GM21786 (cell line): ENCODE measurements around the gene USF1.
A peak's percentile ranks its signal among the peaks of the same experiment; 100 is the strongest.
"Not testable (repeated sequence)": the region's sequence is repeated elsewhere in the genome, so short reads cannot be mapped to it uniquely, and the experiment has no call there.

Experiments
- ATAC-seq: cut with Tn5 transposase; IDR thresholded peaks from one replicate; pipeline ENCODE4 v1.9.1; 2021; ENCODE audit not compliant: unreplicated experiment

Gene USF1

DNA sequence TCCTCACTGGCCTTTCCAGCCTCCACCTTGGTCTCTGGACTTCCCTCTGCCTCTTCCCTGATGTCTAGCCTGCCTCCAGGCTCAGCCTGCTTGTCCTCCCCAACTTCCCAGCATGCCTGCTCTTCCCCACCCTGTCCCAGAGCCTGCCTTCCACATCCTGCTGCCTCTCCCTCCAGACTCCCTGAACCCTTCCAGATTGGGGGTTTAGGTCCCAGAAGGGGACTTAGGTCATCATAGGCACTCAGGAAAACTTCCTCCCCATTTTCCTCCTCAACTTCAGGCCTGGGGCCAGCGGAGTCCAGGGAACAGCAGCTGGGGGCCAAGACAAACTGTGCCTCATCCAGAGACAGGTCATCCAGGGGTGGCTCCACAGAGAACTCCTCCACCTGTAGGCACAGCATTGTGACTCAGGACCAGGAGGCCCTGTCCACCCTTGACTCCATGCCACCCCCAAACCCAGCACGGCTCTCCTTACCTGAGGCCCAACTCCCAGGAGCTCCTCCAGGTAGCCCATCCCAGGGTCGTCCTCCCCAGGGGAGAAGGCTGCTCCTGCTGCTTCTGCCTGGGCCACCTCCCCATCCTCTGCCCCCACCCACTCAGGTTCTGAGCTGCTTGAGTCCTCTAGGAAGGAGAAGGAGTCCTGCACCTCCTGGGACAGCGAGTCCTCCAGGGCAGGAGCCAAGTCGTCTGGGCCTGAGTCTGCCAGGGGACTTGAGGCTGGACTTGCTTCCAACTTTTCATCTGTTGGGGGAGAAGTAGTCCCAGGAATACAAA is 3.4 kb upstream of the USF1 start:
- no peak for ATAC-seq

DNA sequence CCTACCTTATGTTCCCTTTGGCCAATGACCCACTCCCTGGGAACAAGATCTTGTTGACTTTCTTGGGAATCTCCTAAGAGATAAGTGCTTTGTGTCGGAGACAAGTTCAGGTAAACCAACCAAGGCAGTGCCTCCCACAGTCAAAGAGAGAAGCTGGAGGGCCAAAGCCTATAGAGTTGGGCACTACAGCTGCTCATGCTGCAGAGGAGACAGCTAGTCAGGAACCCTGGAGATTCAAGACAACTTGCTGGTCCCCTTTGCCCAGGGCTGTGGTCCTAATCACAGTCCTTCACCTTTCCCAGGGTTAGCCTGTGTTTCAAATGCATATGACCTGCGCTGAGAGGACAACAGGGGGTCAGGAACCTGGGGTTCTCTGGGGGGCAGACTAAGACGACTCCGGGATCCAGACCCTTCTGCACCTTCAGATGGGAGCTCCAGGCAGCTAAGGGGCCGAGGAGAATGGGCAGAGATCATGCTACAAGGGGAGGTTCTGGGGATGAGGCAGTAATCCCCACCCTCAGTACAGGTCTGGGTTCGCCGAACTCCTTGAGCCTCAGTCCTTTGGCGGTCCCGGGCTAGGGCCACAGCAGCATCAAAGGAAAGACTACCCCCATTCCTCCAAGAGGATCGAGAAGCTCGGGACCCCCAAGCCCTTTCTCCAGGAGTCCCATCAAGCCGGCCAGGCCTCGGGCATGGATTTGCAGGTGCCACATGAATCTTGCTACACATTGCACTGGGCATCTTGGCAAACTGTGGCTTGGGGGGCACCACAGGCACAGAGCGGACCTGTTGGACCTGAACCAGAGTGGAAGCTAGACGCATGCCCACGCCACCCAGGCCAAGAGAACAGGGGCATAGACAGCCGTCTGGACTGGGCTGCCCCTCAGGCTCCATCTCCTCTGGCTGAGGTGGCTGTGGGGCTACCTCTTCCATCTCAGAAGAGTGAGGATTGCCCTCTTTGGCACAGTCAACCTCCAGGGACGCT is 2.0 kb upstream of the USF1 start:
- no peak for ATAC-seq

DNA sequence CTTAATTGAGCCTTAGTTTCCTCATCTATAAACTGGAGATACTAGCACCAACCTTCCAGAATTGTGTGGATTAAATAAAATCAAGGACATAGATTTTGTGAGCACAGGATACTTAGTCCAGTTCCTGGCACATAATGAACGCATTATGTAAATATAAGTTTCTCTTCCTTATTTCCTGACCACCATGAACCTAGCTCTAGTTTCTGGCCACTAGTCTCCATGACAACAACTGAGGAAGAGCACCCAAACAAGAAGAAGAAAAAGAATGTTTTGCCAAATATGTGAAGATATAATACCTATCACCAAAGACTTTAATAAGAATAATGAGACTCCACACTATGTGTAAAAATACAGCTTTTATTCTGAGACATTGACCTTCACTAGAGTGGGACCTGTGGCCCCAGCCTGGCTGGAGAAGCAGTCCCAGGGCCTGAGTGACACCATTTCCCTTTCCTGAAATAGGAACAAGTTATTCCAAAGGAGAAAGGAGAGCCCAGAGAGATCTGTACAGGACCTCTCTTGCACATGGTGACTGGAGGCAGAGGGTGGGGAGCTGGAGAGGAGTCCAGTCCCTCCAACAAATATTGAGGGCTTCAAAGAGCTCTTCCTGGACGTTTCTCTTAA is 940 bp upstream of the USF1 start:
- peak; percentile 41 for ATAC-seq

DNA sequence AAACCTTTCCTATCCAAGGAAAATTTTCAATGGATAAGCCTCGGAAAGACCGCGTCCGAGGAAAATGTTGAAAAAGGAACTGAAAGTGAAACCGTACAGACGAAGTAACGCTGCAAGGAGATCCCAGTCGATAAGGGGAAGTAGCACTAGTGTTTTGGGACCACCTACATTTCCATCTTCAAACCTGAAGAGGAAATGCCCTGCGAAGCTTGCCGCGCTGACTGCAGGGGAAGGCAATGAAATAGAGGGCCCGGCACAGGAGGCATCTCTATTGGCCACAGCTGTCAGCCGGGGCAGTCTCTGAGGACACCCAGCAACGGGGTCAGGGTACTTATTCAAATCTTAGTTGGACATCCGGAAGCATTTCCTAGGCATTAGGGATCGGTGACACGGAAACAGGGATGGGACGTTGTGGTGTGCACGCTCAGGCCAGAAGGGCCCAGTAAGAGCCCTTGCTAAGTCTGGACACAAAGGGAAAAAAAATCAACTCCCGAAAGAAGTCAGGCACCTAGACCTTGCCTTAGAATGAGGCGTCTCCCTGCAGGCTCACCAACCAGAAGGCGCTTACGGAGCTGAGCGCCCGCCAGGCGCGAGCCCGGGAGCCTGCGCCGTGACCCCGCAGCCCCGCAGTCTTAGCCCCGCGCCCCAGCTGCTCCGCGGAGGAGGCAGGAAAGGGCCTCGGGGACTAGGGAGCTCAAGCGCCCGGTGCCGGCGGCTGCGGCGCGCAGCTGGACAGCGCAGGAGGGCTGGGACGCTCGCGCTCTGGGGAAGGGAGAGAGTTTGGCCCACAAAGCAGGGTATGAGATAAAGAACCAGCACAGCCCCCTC is 655 bp downstream of the USF1 start:
- ATAC-seq, result peak; percentile 39

DNA sequence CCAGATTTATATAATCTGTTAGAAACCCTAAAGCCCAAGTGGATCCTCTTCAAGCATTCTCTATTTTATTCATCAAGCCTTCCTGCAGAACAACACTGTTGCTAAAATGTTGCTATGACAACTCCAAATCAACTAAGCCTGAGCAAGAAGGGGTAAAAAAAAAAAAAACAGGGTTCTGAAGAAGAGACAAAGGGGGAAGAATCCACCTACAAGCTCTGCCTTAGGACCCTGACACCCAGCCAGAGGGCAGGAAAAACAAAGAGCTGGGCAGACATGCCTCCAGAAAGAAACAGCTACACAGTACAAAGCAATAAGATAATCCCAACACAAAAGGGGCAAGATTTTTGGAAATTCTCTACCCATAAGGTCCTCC is 1.3 kb downstream of the USF1 start:
- no peak for ATAC-seq

DNA sequence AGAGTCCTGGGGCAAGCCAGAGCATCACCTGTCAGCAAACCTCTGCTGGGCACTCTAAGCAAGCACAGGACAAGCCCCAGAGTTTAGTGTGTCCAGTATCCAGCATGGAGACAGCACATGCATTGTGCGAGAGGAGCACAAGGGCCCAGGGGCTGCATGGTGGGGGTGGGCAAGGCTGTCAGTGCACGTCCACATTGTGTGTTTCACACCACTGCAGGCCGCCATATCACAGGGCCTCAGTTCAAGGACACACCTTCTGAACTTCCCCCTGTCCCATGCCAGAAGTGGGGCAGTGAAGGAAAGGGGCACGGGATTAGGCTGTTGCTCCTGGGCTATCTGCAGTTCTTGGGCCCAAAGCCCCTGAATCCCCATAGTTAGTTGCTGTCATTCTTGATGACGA is 6.2 kb downstream of the USF1 start:
- no peak for ATAC-seq

DNA sequence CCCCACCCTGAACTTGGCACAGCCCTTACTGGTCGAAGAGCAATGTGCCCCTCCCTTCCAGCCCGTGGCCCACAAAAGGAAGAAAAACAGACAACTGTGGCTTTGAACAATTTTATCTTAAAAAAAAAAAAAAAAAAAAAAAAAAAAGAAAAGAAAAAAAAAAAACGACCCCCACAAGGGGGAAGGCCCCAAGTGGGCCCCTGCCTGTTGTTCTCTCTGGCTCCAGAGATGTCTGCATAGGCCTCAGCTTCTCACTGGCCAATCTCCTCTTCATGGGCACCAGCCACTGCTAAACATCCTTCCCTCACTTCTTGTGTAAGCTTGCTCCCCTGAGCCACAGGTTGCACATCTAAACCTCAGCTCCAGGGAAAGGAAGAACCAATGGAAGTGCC is 6.6 kb downstream of the USF1 start:
- no peak for ATAC-seq

DNA sequence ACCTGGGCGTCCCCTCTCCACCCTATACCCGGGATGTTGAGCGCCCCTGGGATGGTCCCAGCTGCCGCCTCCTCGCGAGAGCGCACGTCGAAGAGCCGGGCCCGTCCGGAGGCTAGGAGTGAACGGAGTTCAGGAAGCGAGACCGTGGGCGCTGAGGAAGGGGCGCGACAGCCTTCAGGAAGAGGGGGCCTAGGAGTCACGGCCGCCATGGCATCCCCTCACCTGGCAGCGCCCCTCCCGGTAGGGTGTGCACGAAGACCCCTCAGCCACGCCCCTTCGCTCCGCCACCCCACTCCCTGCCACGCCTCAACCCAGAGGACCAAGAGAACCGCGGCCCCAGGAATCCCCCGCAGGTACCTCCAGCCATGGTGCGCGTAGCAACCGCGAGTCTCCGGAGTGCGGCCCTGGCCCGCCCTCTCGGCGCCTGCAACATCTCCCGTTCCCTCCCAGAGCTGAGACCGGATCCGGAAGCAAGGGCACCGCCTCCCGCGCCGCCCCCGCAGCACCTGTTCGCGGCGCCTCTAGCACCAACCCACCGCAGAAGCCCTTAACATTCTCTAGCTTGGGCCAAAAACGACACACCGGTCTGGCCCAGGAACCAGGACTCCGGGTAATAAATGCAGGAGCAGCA is 7.1 kb downstream of the USF1 start, which contains the start of gene TSTD1:
Gene TSTD1, minus strand, starts transcription at position 442 of the 631 bp plus-strand sequence. Its CDS starts 75 bp downstream, at position 367.
- ATAC-seq, result peak; percentile 72

DNA sequence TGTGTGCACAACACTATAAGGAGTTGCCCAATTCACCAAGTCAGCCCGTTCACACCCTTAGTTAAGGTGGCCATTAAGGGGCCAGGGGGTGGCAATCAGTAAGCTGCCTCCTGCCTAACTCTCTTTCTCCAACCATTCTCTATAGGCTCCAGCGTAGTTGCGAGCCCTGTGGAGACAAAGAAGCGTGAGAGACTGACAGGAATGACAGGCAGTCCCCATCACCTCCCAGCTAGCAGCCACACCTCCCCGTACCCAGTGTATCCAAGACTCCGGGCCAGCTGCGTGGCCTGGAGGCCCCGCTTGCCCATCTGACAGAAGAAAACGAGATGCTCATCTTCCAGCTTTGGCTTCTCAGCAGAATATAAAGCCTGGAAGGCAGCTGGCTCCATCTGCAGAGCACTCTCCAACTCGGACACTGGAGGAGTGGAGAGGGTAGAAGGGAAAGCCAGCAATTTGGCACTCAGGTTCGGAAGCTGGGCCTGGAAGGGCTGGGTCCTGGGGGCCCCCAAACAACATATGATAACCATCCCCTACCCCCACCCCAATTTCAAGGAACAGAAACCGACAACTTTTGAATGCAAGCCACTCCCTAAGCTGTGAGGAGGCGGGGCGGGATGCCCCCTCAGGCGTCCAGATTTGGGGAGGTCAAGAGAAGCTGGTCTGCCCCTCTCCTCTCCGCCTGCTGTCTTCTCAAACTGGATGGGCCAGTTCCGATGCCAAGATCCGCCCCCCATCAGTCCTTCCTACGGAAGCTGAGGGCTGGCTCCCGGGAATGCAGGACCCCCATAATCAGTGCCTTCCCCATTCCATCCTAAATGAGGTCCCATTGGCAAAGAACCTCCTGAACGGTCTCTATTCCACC is 7.9 kb downstream of the USF1 start:
- ATAC-seq, result no peak

DNA sequence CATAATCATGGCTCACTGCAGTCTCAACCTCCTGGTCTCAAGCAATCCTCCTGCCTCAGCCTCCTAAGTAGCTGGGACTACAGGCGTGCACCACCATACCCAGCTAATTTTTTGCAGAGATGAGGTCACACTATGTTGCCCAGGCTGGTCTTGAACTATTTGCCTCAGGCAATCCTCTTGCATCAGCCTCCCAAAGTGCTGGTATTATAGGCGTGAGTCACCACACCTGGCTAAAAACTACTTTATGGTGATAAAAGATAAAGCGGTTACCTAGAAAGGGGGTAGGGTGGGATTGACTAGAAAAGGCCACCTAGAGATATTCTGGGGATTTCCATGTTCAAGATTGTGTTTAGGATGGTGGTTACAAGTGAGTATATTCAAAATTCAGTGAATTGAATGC is 12.0 kb downstream of the USF1 start:
- ATAC-seq, result no peak

DNA sequence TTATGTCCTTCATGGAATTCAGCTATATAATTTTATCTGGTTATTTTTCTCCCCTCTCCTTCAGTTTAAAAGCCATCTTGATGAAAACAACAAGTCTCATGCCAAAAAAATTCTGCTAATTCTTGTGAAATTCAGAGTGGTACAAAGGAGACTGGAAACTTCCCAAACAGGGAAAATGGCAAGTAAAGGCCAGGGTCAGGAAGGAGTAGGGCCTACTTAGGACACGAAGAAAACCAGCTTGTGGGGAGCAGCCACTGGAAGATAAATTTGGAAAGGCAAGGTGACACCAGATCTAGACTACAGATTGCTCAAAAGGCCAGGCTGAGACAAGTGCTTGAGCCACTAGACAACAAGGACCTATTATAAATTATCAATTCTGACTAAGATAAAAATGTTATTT is 13.4 kb downstream of the USF1 start:
- no peak for ATAC-seq

DNA sequence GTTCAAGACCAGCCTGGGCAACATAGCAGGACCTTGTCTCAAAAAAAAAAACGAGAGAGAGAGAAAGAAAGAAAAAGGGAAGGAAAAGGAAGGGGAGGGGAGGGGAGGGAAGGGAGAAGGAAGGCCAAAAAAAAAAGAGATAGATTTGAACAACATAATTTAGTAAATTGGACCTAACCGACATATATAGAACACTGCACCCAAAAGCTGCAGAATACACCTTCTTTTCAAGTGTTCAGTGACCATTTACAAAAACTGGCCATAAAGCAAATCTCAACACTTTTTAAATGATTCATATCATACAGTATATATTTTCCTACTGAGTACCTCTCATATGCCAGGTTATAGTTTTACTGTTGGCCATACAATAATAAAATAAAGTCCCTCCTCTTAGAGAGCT is 13.9 kb downstream of the USF1 start:
- no peak for ATAC-seq

DNA sequence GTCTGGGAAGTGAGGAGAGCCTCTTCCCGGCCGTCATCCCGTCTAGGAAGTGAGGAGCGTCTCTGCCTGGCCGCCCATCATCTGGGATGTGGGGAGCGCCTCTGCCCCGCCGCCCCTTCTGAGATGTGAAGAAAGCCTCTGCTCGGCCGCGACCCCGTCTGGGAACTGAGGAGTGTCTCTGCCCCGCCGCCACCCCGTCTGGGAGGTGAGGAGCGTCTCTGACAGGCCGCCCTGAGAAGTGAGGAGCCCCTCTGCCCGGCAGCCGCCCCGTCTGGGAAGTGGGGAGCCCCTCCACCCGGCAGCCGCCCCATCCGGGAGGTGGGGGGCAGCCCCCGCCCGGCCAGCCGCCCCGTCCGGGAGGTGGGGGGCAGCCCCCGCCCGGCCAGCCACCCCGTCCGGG is 16.3 kb downstream of the USF1 start:
- ATAC-seq, result not testable (repeated sequence)

DNA sequence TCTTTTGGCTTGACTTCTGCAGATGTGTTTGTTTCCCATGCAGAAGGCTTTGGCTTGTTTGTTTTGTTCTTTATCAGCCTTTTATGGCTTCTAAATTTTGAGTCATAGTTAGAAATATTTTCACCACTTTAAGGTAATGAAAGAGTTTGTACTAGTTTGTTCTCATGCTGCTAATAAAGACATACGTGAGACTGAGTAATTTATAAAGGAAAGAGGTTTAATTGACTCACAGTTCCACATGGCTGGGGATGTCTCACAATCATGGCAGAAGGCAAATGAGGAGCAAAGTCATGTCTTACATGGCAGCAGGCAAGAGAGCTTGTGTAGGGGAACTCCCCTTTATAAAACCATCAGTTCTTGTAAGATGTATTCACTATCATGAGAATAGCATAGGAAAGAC is 18.8 kb downstream of the USF1 start:
- not testable (repeated sequence) for ATAC-seq

DNA sequence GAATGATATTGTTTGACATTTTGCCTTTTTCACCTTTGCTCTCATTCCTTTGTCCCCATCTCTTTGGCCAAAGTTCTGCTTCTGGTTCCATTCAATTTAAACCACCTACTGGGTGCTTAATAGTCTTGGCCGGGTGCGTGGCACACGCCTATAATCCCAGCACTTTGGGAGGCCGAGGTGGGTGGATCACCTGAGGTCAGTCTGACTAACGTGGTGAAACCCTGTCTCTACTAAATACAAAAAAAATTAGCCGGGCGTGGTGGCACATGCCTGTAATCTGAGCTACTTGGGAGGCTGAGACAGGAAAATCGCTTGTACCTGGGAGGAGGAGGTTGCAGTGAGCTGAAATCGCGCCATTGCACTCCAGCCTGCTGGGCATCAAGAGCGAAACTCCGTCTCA is 23.3 kb downstream of the USF1 start:
- not testable (repeated sequence) for ATAC-seq

DNA sequence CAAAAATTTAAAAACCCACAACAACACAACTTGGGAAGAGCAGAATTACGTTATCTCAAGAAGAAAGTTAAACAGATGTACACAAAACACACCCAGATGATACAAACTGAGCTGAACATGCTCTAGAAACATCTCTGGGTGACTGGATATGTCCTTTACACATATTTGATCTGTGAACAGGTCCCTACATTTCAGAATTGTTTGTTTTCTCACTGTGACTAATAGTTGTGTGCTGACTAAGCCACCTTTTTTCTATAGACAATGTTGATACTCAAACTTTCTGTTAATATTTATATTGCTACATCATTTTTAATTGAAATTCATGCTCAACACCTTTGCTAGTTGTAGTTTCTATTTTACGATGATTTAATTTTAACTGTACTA is 23.8 kb downstream of the USF1 start:
- no peak for ATAC-seq

DNA sequence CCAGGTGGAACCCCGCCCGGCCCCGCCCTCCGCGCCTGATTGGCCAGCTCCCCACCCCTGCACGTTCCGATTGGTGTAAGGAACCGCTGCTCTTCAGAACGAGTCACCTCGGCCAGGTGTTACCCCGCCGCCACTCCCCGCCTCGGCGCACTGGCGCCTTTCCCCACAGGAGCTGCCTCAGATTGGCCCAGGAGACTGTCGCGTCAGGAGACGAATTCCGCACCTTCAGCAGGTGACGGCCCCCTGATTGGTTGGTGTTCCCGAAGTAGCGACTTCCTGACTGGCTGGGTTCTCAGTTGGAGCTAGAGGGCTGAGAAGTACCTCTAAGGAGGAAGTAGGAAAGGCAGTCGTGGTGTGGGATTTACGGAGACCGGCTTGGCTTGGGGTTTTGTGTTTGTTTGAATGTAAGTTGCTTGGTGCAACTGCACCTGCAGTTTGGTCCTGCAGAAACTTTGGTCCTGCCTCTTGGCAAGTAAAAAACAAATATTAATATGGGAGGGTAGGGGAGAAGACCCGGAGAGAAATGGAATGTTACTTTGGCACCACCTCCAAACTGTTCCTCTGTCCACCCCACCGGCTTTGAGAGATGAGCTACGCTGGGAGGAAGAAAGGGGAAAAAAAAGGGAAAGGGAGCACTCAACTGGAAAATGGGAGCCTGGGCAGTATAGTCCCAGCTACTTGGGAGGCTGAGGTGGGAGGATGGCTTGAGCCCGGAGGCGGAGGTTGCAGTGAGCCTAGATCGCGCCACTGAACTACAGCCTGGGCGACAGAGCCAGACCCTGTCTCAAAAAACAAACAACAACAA is 24.4 kb downstream of the USF1 start:
- peak; percentile 89 for ATAC-seq

DNA sequence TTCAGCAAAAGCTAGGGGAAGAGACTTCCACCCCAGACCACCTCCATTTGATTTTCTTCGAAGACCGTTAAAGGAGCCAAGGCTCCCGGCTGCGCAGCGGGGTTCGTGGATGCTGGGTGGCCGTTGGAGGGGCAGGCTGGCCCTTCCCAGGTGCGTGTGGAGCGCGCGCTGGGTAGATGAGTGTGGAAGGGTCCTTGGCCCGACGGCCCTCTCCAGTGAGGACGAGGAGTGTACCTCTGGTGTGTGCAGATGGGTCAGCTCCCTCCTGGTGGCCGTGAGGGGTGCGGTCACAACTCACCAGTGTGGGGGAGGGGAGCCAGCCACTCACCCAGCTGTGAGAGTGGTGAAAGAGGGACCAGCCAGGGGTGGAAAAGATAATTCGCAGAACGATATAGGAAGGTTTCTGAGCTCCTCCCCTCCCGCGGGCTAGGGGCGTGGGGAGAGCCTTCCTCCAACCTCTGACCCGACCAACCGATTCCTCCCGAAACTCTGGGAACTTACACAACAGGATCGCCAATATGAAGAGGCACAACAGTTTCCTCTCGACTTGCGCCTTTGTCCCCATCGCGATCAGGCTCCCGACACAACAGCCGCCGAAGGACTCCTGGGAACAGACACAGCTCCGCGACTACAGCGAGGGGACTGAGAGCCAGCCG is 25.1 kb downstream of the USF1 start, which contains the start of gene F11R:
Gene F11R, minus strand, starts transcription at position 644 of the 656 bp plus-strand sequence. Its CDS starts 79 bp downstream, at position 565.
- peak; percentile 30 for ATAC-seq
